Ovary (tissue), 3 donors: ENCODE results near the gene MIEN1.

Experiments used
- CTCF ChIP-seq, 3 donors: fragments of 450-650 bp in 2 of 3; fragments of 200-600 bp in 1 of 3; IDR thresholded peaks; one replicate each; pipeline versions ENCODE4 v1.5.1 to v1.8.0; 2016 to 2022; ENCODE audit warnings: antibody characterized with exemption in 3 of 3, mild to moderate bottlenecking in 1 of 3
- EP300 ChIP-seq: sonication (generic); formaldehyde crosslinking; IDR thresholded peaks from one replicate; pipeline ENCODE4 v1.6.1; 2017; ENCODE audit warnings: antibody characterized with exemption
- POLR2A ChIP-seq: fragments of 450-650 bp; IDR thresholded peaks from one replicate; pipeline ENCODE4 v1.6.1; 2017; ENCODE audit warnings: antibody characterized with exemption, mild to moderate bottlenecking, moderate library complexity
- donor health status: DM: no; HTN: no; CAD: no.

DNA sequence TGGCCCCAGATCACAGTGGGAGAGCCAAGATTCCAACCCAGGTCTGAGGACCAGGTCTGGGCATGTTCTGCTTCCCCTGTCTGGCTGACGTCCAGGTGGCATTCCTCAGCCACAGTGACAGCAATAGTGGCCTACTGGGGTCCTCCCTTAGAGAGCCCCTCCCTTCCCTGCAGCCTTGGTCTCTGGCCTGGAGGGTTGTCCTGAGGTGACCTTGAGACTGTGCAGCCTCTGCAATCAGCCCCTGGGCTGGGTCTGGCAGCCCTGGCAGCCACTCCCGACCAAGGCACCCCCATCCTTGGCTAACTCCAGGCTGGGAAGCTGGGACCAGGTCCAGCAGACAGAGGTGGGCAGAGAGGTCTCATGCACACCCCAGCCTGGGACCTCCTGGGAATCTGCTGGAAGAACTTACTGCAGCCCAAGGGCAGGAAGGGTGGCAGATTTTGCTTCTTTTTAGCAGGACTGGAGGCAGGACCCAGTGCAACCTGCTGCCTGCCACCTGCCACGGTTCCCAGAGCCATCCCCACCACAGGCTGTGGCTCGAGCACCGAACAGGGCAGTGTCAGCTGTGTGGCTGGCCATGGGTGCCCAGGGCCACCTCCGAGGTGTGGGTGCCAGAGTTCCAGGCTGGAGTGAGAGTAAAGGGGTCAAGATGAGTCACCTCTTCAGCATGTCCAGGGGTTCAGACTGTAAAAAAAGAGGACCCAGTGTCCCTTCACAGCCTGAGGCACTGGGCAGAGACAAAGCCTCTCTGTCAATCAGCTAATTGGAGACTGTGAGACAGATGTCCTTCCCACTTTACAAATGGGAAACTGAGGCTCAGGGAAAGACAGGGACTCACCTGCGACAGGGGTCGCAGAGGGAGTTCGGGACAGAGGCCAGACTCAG, 20.0 kb upstream of the MIEN1 start:
- TF ChIP-seq CTCF (IDR thresholded peaks at IDR 0.05) (no peak), POLR2A (no peak), EP300 (no peak)
